ENCODE measurements around the gene DLL4.

DNA sequence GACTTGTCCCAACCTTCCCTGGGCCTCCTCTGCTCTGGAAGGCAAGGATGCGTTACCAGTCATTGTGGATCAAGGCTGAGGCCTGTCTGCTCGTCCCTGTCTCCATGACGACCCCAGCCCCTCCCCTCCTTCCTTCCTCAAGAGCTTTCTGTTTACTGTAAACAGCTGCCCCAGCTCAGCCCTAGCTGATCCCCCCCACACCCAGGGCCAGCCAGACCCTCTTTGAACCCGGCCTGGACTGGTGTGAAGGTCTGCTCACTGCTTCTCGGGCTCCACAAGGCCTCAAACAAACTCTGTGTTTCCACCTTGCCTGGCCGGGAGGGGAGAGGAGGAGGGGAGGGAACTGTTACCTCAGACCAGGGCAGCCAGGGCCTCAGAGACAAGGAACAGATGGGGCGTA lies 18.0 kb upstream of the DLL4 start:
- TF ChIP-seq POLR2A (IDR thresholded peaks at IDR 0.05) = no peak
- TF ChIP-seq, protein P1, sequence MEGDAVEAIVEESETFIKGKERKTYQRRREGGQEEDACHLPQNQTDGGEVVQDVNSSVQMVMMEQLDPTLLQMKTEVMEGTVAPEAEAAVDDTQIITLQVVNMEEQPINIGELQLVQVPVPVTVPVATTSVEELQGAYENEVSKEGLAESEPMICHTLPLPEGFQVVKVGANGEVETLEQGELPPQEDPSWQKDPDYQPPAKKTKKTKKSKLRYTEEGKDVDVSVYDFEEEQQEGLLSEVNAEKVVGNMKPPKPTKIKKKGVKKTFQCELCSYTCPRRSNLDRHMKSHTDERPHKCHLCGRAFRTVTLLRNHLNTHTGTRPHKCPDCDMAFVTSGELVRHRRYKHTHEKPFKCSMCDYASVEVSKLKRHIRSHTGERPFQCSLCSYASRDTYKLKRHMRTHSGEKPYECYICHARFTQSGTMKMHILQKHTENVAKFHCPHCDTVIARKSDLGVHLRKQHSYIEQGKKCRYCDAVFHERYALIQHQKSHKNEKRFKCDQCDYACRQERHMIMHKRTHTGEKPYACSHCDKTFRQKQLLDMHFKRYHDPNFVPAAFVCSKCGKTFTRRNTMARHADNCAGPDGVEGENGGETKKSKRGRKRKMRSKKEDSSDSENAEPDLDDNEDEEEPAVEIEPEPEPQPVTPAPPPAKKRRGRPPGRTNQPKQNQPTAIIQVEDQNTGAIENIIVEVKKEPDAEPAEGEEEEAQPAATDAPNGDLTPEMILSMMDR (IDR thresholded peaks at IDR 0.05) = no peak

Data from ovary (tissue), 3 donors.